Progenitor cell of endocrine pancreas (in vitro differentiated cells): ENCODE data around the gene PLPPR3. TPM values are rescaled to one million over a fixed set of nuclear protein-coding genes. Genes with fewer than 3 reads are reported as not detected.

Experiments
- DNase-seq: peaks from one replicate; pipeline ENCODE4 v3.0.0; 2021; ENCODE audit warnings: low spot score; ENCODE audit not compliant: unreplicated experiment
- H3K27ac Mint-ChIP-seq: 2 replicates; pipeline ENCODE4 v1.8.0; 2021; ENCODE audit warnings: mild to moderate bottlenecking, moderate library complexity, mixed read lengths
- H3K27me3 Mint-ChIP-seq: 2 replicates; pipeline ENCODE4 v1.8.0; 2021; ENCODE audit warnings: mixed read lengths
- H3K36me3 Mint-ChIP-seq: 2 replicates; pipeline ENCODE4 v1.8.0; 2022; ENCODE audit warnings: mixed read lengths; ENCODE audit not compliant: insufficient read depth
- H3K4me1 Mint-ChIP-seq: 2 replicates; pipeline ENCODE4 v1.8.0; 2021; ENCODE audit warnings: low read depth, mixed read lengths
- H3K4me3 Mint-ChIP-seq: 2 replicates; pipeline ENCODE4 v1.8.0; 2021; ENCODE audit warnings: low read depth, mild to moderate bottlenecking, moderate library complexity, mixed read lengths
- H3K9me3 Mint-ChIP-seq: 2 replicates; pipeline ENCODE4 v1.8.0; 2021; ENCODE audit warnings: low read depth, mixed read lengths
- total RNA-seq: library from RNA; stranded (reverse); gene quantifications from 2 replicates; pipeline ENCODE4 v1.2.1, GENCODE V29; 2021
- TF ChIP-seq, protein P1 (sequence below): fragments of 200-600 bp; sonication (generic); IDR thresholded peaks from one replicate; pipeline ENCODE4 v1.5.0; 2021; ENCODE audit warnings: antibody characterized with exemption, mild to moderate bottlenecking; ENCODE audit not compliant: unreplicated experiment

PLPPR3 gene
- total RNA-seq, 1 donor from 2014 or later, result 129 TPM

DNA sequence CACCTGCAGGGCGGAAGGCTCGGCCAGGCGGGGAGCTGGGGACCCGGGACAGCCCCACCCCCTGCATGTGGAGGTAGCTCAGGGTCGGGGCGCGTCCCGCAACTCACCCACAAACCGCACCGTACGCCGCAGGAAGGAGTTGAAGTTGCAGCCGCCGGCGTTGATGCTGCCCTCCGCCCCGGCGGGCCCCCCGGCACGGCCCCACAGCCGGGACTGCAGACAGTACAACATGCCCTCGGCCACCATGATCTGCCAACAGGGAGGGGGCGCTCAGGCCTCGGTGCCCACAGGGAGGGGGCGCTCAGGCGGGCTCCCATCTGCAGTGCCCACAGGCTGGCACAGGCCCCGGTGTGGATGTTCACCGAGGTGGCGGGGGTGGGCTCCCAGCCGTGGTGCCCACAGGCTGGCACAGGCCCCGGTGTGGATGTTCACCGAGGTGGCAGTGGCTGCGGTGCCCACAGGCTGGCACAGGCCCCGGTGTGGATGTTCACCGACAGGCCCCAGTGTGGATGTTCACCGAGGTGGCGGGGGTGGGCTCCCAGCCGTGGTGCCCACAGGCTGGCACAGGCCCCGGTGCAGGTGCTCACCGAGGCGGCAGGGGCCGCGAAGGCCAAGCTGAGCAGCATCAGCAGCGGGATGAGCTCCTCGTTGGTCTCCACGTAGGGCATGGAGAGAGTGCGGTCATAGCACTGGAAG, 6.5 kb downstream of the PLPPR3 start:
- TF ChIP-seq, protein P1, sequence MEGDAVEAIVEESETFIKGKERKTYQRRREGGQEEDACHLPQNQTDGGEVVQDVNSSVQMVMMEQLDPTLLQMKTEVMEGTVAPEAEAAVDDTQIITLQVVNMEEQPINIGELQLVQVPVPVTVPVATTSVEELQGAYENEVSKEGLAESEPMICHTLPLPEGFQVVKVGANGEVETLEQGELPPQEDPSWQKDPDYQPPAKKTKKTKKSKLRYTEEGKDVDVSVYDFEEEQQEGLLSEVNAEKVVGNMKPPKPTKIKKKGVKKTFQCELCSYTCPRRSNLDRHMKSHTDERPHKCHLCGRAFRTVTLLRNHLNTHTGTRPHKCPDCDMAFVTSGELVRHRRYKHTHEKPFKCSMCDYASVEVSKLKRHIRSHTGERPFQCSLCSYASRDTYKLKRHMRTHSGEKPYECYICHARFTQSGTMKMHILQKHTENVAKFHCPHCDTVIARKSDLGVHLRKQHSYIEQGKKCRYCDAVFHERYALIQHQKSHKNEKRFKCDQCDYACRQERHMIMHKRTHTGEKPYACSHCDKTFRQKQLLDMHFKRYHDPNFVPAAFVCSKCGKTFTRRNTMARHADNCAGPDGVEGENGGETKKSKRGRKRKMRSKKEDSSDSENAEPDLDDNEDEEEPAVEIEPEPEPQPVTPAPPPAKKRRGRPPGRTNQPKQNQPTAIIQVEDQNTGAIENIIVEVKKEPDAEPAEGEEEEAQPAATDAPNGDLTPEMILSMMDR, result no peak
- H3K36me3 Mint-ChIP-seq, result peaks cover 29% of the 10 kb centered on the region
- no peak overlapping the region for H3K4me3 Mint-ChIP-seq
- H3K4me1 Mint-ChIP-seq, result no peaks in the 10 kb centered on the region
- H3K9me3 Mint-ChIP-seq, result peaks cover 4% of the 10 kb centered on the region
- no peaks in the 10 kb centered on the region for H3K27me3 Mint-ChIP-seq
- H3K27ac Mint-ChIP-seq, result peak overlapping the region; percentile 52
- DNase-seq, result no peak

DNA sequence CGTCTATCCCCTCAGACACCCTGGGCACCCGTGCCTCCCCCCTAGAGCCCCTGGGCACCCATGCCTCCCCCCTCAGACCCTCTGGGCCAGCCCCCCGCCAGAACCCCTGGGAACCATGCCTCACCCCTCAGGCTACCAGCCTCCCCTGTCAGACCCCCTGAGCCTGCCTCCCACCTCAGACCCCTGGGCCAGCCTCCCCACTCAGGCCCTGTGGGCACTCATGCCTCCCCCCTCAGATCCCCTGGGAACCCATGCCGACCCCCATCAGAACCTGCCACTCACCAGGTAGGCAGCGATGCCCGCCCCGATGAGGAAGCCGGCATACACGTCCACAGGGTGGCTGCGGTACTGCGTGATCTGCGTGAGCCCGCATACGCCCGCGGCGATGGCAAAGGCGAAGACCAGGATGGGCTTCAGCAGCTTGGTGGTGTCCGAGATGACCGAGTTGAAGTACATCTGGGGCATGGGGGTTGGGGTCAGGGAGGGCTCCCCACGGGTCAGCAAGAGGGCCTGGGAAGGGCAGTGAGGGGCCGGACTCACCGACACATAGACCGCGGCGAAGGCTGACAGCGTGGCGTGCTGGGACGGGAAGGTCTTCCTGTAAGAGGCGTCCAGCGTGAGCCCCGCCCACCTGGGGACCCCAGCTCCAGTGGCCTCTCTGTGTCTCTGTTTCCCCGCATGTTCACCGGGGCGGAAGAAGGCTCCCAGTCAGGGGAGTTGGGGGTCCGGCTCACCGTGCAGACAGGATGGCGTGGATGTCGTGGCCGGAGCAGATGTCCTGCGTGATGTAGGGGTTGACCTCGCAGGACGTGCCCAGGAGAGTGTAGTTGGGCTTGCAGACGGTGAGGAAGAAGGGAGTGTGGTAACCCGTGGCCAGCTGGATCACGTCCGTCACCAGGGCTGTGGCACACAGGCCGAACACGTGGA, 7.3 kb downstream of the PLPPR3 start:
- Mint-ChIP-seq H3K4me3 (no peak overlapping the region), H3K36me3 (peaks cover 35% of the 10 kb centered on the region), H3K27me3 (no peaks in the 10 kb centered on the region), H3K9me3 (peaks cover 4% of the 10 kb centered on the region), H3K27ac (peak overlapping the region; percentile 52), H3K4me1 (no peaks in the 10 kb centered on the region)
- no peak for DNase-seq
- TF ChIP-seq, protein P1, result no peak

DNA sequence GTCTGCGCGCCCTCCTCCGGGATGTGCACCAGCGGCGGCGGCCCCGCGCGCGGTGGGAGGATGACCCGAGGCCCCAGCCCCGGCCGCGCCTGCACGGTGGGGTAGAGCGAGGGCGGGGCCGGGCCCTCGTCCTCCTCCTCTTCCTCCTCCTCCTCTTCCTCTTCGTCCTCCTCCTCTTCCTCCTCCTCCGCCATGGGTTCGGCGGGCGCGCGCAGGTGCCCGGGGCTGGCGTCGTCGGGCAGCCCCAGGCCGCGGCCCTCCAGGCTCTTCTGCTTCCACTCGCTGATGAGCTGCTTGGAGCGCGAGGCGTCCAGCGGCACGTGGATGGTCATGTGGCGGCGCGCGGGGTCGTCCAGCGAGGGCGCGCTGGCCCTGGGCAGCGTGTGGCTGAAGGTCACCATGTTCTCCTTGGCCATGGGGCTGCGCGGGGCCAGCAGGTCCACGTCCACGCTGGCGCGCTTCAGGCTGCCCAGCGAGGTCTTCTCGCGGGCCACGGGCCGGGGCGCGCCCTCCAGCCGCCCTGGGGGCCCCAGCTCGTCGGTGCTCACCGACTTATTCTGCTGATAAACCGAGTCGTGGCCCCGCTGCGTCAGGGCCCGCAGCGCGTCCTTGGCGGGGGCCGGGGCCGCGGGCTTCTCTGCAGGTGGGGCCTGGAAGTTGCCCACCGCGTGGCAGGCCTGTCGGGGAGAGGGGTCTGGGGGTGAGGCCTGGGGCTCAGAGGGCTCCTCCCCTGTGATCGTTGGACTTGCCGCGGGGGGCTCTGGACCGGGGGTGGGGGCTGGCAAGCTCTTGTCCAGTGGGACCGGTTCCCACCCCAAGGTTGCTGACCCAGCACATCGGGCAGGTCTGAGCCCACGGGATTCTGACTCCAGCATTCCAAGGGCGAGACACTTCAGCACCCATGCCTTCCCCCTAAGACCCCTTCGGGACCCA, 8.3 kb downstream of the PLPPR3 start:
- no peaks in the 10 kb centered on the region for H3K27me3 Mint-ChIP-seq
- DNase-seq, result no peak
- no peak overlapping the region for H3K27ac Mint-ChIP-seq
- H3K4me3 Mint-ChIP-seq, result no peak overlapping the region
- TF ChIP-seq, protein P1, result no peak
- H3K4me1 Mint-ChIP-seq, result no peaks in the 10 kb centered on the region
- H3K36me3 Mint-ChIP-seq, result peaks cover 35% of the 10 kb centered on the region
- H3K9me3 Mint-ChIP-seq, result peaks cover 4% of the 10 kb centered on the region

DNA sequence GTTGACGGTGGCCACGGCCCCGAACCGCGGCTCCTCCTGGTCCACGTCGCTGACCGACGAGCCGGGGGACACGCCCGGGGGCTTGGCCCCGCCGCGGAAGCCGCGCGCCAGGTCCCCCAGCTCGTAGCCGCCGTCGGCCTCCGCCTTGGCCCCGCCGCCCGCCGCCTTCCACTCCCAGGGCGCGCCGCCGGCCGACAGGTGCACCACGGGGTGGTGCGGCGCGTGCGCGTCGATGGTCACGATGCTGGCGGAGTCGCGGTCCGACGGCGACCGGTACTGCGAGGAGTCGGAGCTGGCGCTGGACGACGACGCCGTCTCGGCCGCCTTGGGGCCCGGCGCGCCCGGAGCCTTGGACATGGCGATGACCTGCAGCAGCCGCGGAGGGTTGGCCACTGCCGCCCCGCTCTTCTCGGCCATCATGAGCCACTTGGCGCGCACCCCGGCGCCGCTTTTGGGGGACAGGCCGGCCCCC, 9.0 kb downstream of the PLPPR3 start:
- TF ChIP-seq, protein P1, result no peak
- H3K4me1 Mint-ChIP-seq, result no peaks in the 10 kb centered on the region
- H3K27ac Mint-ChIP-seq, result no peak overlapping the region
- H3K9me3 Mint-ChIP-seq, result peaks cover 4% of the 10 kb centered on the region
- DNase-seq, result no peak
- H3K4me3 Mint-ChIP-seq, result no peak overlapping the region
- no peaks in the 10 kb centered on the region for H3K27me3 Mint-ChIP-seq
- H3K36me3 Mint-ChIP-seq, result peaks cover 37% of the 10 kb centered on the region
